Endothelial cell (in vitro differentiated cells): ENCODE results near the gene POLR3E. TPM values are rescaled to one million over a fixed set of nuclear protein-coding genes. Genes with fewer than 3 reads are reported as not detected.
A peak's percentile ranks its signal among the peaks of the same experiment; 100 is the strongest.
"Not testable (repeated sequence)": the region's sequence is repeated elsewhere in the genome, so short reads cannot be mapped to it uniquely, and the experiment has no call there.

ENCODE experiments used
- DNase-seq: peaks from one replicate; pipeline ENCODE4 v3.0.0; 2021; ENCODE audit warnings: low spot score
- H3K27ac Mint-ChIP-seq: one replicate; pipeline ENCODE4 v1.8.0; 2021; ENCODE audit warnings: mixed read lengths, inconsistent platforms; ENCODE audit not compliant: unreplicated experiment
- H3K27me3 Mint-ChIP-seq: one replicate; pipeline ENCODE4 v1.8.0; 2021; ENCODE audit warnings: mild to moderate bottlenecking, moderate library complexity, mixed read lengths, inconsistent platforms; ENCODE audit not compliant: unreplicated experiment
- H3K36me3 Mint-ChIP-seq: one replicate; pipeline ENCODE4 v1.8.0; 2021; ENCODE audit warnings: mild to moderate bottlenecking, low read depth, mixed read lengths, inconsistent platforms; ENCODE audit not compliant: unreplicated experiment
- H3K4me1 Mint-ChIP-seq: one replicate; pipeline ENCODE4 v1.8.0; 2021; ENCODE audit warnings: mild to moderate bottlenecking, mixed read lengths, inconsistent platforms; ENCODE audit not compliant: unreplicated experiment
- H3K4me3 Mint-ChIP-seq: one replicate; pipeline ENCODE4 v1.8.0; 2021; ENCODE audit warnings: mild to moderate bottlenecking, mixed read lengths, inconsistent platforms; ENCODE audit not compliant: unreplicated experiment
- H3K9me3 Mint-ChIP-seq: one replicate; pipeline ENCODE4 v1.8.0; 2021; ENCODE audit warnings: mixed read lengths, inconsistent platforms; ENCODE audit not compliant: unreplicated experiment
- total RNA-seq: library from RNA; stranded (reverse); fragmentation: NEBNext Ultra II Directional; extraction: Animal tissue kit (Norgen Biotek cat#: 25700); gene quantifications from one replicate; pipeline ENCODE4 v1.2.1, GENCODE V29; 2021; ENCODE audit not compliant: unreplicated experiment
- TF ChIP-seq, protein P1 (sequence below): fragments of 200-600 bp; sonication (generic); IDR thresholded peaks from one replicate; pipeline ENCODE4 v1.5.0; 2021; ENCODE audit warnings: antibody characterized with exemption; ENCODE audit not compliant: unreplicated experiment

Gene POLR3E
- total RNA-seq, 1 donor from 2014 or later: 47.3 TPM

DNA sequence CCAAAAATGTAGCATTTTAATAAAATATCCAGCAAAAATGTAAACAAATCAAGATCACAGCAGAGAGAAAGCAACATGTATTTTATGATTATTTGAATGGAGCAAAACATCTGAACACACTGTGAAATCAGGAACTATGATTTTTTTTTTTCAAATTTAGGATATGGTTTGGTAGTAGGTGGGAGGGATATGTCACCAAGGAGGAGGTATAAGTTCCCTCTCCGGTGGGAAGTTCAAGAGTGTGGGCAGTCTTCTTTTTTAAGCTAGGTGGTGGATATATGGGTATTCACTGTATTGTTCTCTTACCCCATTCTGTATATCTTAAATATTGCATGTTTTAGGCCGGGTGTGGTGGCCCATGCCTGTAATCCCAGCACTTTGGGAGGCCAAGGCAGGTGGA is 67.0 kb downstream of the POLR3E start:
- no peak for DNase-seq
- no peak overlapping the region for H3K27ac Mint-ChIP-seq
- H3K4me3 Mint-ChIP-seq: no peak overlapping the region
- no peaks in the 10 kb centered on the region for H3K9me3 Mint-ChIP-seq
- H3K36me3 Mint-ChIP-seq: peaks cover 18% of the 10 kb centered on the region
- no peaks in the 10 kb centered on the region for H3K27me3 Mint-ChIP-seq
- peaks cover 12% of the 10 kb centered on the region for H3K4me1 Mint-ChIP-seq
- TF ChIP-seq, protein P1, sequence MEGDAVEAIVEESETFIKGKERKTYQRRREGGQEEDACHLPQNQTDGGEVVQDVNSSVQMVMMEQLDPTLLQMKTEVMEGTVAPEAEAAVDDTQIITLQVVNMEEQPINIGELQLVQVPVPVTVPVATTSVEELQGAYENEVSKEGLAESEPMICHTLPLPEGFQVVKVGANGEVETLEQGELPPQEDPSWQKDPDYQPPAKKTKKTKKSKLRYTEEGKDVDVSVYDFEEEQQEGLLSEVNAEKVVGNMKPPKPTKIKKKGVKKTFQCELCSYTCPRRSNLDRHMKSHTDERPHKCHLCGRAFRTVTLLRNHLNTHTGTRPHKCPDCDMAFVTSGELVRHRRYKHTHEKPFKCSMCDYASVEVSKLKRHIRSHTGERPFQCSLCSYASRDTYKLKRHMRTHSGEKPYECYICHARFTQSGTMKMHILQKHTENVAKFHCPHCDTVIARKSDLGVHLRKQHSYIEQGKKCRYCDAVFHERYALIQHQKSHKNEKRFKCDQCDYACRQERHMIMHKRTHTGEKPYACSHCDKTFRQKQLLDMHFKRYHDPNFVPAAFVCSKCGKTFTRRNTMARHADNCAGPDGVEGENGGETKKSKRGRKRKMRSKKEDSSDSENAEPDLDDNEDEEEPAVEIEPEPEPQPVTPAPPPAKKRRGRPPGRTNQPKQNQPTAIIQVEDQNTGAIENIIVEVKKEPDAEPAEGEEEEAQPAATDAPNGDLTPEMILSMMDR: no peak

DNA sequence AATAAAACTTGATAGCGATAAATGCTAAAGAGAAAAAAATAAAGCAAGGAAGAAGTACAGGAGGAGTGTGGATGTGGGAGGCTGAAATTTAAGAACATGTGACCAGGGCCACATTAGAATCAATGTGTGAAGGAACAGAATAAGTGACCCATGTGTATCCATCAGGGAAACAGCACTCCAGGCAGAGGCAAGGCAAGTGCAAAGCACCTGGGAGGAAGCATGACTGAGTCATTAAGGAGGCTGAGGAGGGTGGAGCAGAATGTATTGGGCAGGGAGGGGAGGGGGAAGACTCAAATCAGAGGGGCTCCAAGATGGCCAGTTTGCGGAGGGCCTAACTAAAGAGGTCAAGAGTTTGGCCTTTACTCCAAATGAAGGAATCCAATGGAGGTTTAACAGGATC is 69.2 kb downstream of the POLR3E start:
- H3K27ac Mint-ChIP-seq: peak overlapping the region; percentile 59

DNA sequence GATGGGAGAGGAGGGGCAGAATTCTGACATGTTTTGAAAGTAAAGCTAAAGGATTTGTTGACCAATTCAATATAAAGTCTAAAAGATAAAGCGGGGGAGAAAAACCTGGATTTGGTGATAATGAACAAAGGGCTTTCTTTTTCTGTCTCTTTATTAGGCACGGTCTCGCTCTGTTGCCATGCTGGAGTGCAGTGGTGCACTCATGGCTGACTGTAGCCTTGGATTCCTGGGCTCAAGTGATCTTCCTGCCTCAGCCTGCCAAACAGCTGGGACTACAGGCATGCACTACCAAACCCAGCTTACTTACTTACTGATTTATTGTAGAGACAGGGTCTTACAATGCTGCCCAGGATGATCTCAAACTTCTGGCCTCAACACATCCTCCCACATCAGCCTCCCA is 69.7 kb downstream of the POLR3E start:
- Mint-ChIP-seq H3K9me3 (no peaks in the 10 kb centered on the region), H3K4me1 (peaks cover 22% of the 10 kb centered on the region), H3K4me3 (peak overlapping the region; percentile 19), H3K36me3 (peaks cover 20% of the 10 kb centered on the region), H3K27me3 (no peaks in the 10 kb centered on the region), H3K27ac (peak overlapping the region; percentile 59)
- TF ChIP-seq, protein P1: no peak
- no peak for DNase-seq

More for the DNA sequence above, 69.2 kb downstream of the POLR3E start:
- H3K4me3 Mint-ChIP-seq: no peak overlapping the region
- peaks cover 22% of the 10 kb centered on the region for H3K4me1 Mint-ChIP-seq
- no peaks in the 10 kb centered on the region for H3K9me3 Mint-ChIP-seq
- TF ChIP-seq, protein P1: no peak
- no peaks in the 10 kb centered on the region for H3K27me3 Mint-ChIP-seq
- peaks cover 20% of the 10 kb centered on the region for H3K36me3 Mint-ChIP-seq
- DNase-seq: no peak

DNA sequence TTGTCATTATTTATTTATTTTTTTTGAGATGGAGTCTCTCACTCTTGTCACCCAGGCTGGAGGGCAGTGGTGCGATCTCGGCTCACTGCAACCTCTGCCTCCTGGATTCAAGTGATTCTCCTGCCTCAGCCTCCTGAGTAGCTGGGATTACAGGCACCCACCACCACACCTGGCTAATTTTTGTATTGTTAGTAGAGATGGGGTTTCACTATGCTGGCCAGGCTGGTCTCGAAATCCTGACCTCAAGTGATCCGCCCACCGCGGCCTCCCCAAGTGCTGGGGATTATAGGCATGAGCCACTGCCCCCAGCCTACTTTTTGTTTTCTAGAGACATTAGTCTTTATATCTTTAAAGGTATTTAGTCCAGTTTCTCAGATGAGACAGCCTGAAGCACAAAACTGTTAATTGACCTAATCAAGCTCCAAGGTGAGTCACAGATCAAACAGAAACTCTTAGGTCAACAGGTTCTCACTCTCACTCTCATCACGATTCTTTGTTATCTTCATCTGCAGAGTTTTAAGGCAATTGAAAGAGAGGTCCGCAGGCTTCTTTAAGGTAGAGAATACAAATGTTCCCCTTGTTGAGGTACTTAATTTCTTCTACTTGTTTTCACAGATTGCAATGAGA is 71.1 kb downstream of the POLR3E start:
- not testable (repeated sequence) for H3K9me3 Mint-ChIP-seq, H3K4me3 Mint-ChIP-seq, DNase-seq, H3K27me3 Mint-ChIP-seq
- Mint-ChIP-seq H3K36me3 (peaks cover 10% of the 10 kb centered on the region), H3K4me1 (peaks cover 34% of the 10 kb centered on the region), H3K27ac (peak overlapping the region; percentile 93)

DNA sequence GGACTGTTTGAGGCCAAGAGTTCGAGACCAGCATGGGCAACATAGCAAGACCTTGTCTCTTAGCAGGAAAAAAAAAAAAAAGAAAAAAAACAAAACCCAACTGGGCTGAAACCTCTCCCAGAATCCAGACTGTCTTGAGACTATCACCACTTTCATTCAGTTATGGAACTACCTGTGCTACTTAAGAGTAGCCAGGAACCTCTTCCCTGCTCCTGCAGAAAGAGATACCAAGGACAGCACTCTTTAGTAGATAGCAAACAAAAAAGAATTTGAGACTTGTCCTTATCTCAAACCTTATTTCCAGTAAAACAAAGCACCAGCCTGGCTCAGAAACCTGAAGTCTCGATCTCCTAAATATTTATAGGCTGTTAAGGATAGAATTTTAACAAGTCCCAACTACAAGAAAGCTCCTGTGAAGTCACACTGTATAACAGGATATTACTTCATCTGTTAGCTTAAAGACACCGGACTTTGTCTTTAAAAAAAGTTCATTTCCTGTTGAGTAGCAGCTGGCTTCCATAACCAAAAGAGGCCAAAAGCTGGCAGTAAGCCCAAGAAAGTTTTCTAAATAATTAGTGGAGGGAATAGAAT is 72.1 kb downstream of the POLR3E start:
- H3K9me3 Mint-ChIP-seq: no peaks in the 10 kb centered on the region
- TF ChIP-seq, protein P1: no peak
- H3K4me1 Mint-ChIP-seq: peaks cover 38% of the 10 kb centered on the region
- no peaks in the 10 kb centered on the region for H3K27me3 Mint-ChIP-seq
- H3K27ac Mint-ChIP-seq: peak overlapping the region; percentile 93
- H3K4me3 Mint-ChIP-seq: no peak overlapping the region
- no peak for DNase-seq
- peaks cover 3% of the 10 kb centered on the region for H3K36me3 Mint-ChIP-seq
